Measurements from ENCODE around the gene RPTOR. TPM values are rescaled to one million over a fixed set of nuclear protein-coding genes. Genes with fewer than 3 reads are reported as not detected.
A peak's percentile ranks its signal among the peaks of the same experiment; 100 is the strongest.

RPTOR gene
- total and polyA plus RNA-seq, 10 of the 15 experiments (the other 5 are each of a cell fraction or from before 2014, with no cell fraction given), result 0.18 to 32.1 (median 7.8) TPM

DNA sequence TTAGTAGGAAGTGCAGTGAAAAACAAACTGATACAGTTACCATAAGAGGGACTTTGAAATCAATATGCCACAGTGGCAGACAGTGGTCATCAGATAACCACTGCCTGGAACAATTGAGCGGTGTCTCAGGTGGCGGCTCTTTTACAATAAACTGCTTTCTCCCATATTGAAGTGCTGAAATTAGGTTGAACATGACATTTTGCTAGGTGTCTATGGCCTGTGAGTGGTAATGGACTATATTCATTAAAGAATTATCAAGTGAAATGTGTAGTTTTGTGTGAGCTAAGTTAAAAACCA lies 214.7 kb downstream of the RPTOR start:
- Histone ChIP-seq H3K4me2 (ENCODE audit: control insufficient read depth, insufficient read depth) (no peak overlapping the region), H3K36me3 (ENCODE audit: control insufficient read depth in 2 of 2, insufficient read depth in 2 of 2, low read length in 1 of 2) (peaks cover 2 to 8% of the 10 kb centered on the region in 2 experiments; a peak in 2 of 4 replicates), H3K4me3 (no peak overlapping the region), H3K27me3 (replicated peaks in 1 of 2; ENCODE audit: control insufficient read depth in 2 of 2, insufficient read depth in 2 of 2, low read length in 1 of 2) (no peaks in the 10 kb centered on the region), H2AFZ (ENCODE audit: control insufficient read depth, low read depth, low read length) (no peak overlapping the region), H3K9ac (ENCODE audit: control insufficient read depth, insufficient read depth, low read length) (no peak overlapping the region), H3K9me3 (replicated peaks; ENCODE audit: control insufficient read depth, insufficient read depth, low read length) (no peaks in the 10 kb centered on the region), H3K4me1 (ENCODE audit: control insufficient read depth, insufficient read depth, low read length) (peaks cover 20% of the 10 kb centered on the region), H3K27ac (ENCODE audit: control insufficient read depth, insufficient read depth) (no peak overlapping the region), H4K20me1 (ENCODE audit: control insufficient read depth, insufficient read depth) (no peaks in the 10 kb centered on the region), H3K79me2 (ENCODE audit: control insufficient read depth, insufficient read depth, low read length) (no peaks in the 10 kb centered on the region; the same call in 1 of the 2 replicates)
- no peak for TF ChIP-seq IKZF2 (IDR thresholded peaks at IDR 0.05)
- DNase-seq (ENCODE audit: low read depth, low spot score) (no peak), FAIRE-seq (no peak), ATAC-seq (no peak)
- no TSS peak for BruUV-seq (replicated peaks)
- ChIA-PET RAD21 (ENCODE audit: unreplicated experiment) (no interaction called here), POLR2A (no interaction called here), CTCF (no interaction called here), SMC1A (ENCODE audit: uncharacterized antibody, unreplicated experiment) (interaction anchor here (0.6 kb wide), 1 partner anchor 25 kb away, joined by 3 read pairs; no protein-coding TSS in a partner anchor)
- in situ Hi-C loops (cut with MboI) (no loop called here), intact Hi-C loops (cut with micrococcal nuclease; ENCODE audit: unreplicated experiment) (no loop called here)
- WGBS (ENCODE audit: insufficient coverage, insufficient replicate concordance, low lambda C conversion rate, missing lambda C conversion rate), result 100% methylated on average over 2 of the region's 2 CpGs

DNA sequence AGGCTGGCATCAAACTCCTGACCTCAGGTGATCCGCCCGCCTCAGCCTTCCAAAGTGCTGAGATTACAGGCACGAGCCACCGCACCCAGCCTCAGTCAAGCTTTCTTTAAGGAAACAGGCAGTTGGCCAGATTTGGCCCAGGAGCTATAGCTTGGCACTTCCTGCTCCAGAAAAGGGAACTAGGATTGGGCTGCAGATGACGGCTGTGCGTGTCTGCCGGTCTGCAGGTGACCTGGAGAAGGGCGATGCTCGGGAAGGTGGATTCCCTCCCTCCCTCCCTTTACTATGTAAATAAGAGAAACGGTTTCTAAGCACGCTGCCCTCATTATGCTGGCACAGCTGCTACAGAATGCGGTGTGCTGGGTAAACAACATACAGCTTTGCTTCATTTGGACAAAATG lies 215.9 kb downstream of the RPTOR start:
- no peaks in the 10 kb centered on the region for H3K9me3 ChIP-seq (replicated peaks; ENCODE audit: control insufficient read depth, insufficient read depth, low read length)
- no peaks in the 10 kb centered on the region; the same call in 1 of the 2 replicates for H3K79me2 ChIP-seq (ENCODE audit: control insufficient read depth, insufficient read depth, low read length)
- H3K27me3 ChIP-seq (replicated peaks in 1 of 2; ENCODE audit: control insufficient read depth in 2 of 2, insufficient read depth in 2 of 2, low read length in 1 of 2), result no peaks in the 10 kb centered on the region
- peak overlapping the region; percentile 43; the same call in 1 of the 2 replicates for H3K27ac ChIP-seq (ENCODE audit: control insufficient read depth, insufficient read depth)
- H3K9ac ChIP-seq (ENCODE audit: control insufficient read depth, insufficient read depth, low read length), result no peak overlapping the region
- SMC1A ChIA-PET (ENCODE audit: uncharacterized antibody, unreplicated experiment), result no interaction called here
- RAD21 ChIA-PET (ENCODE audit: unreplicated experiment), result no interaction called here
- POLR2A ChIA-PET, result interaction anchor here (0.9 kb wide), 1 partner anchor 73 kb away, joined by 3 read pairs; no protein-coding TSS in a partner anchor
- H3K4me1 ChIP-seq (ENCODE audit: control insufficient read depth, insufficient read depth, low read length), result peaks cover 27% of the 10 kb centered on the region
- FAIRE-seq, result peak; percentile 47
- WGBS (ENCODE audit: insufficient coverage, insufficient replicate concordance, low lambda C conversion rate, missing lambda C conversion rate), result 42% methylated on average over 12 of the region's 12 CpGs
- peak; percentile 79 for ATAC-seq
- CTCF ChIA-PET, result interaction anchor here (0.6 kb wide), 1 partner anchor 826 kb away, joined by 3 read pairs; no protein-coding TSS in a partner anchor
- in situ Hi-C loops (cut with MboI) (no loop called here), intact Hi-C loops (cut with micrococcal nuclease; ENCODE audit: unreplicated experiment) (no loop called here)
- peak; percentile 40 for DNase-seq (ENCODE audit: low read depth, low spot score)
- no peak overlapping the region; the same call in 1 of the 2 replicates for H3K4me3 ChIP-seq
- no peaks in the 10 kb centered on the region for H4K20me1 ChIP-seq (ENCODE audit: control insufficient read depth, insufficient read depth)
- no TSS peak for BruUV-seq (replicated peaks)
- H3K4me2 ChIP-seq (ENCODE audit: control insufficient read depth, insufficient read depth), result peak overlapping the region; percentile 54
- no peak for TF ChIP-seq MEF2B (IDR thresholded peaks at IDR 0.05; ENCODE audit: partially characterized antibody, poor library complexity, severe bottlenecking)
- TF ChIP-seq TCF12 (IDR thresholded peaks at IDR 0.05; ENCODE audit: low read depth, low read length), result 0 out of 2 replicates have a peak, but pooled peaks have one; percentile 57
- TF ChIP-seq SP1 (IDR thresholded peaks at IDR 0.05; ENCODE audit: low read depth, low read length), result no peak
- no peak for TF ChIP-seq JUND (IDR thresholded peaks at IDR 0.05; ENCODE audit: low read depth, low read length)
- peak; percentile 57 to 65; a peak in 3 of 4 replicates for TF ChIP-seq BHLHE40 (IDR thresholded peaks at IDR 0.05; ENCODE audit: borderline replicate concordance in 1 of 2, low read depth in 2 of 2, low read length in 1 of 2)
- TF ChIP-seq MEF2A (IDR thresholded peaks at IDR 0.05; ENCODE audit: insufficient read depth, low read depth, low read length), result no peak
- TF ChIP-seq EED (IDR thresholded peaks at IDR 0.05; ENCODE audit: low read depth), result peak; percentile 84
- TF ChIP-seq EZH2 (IDR thresholded peaks at IDR 0.05; ENCODE audit: borderline replicate concordance, control insufficient read depth, low read depth, low read length), result no peak
- no peak for TF ChIP-seq POLR2AphosphoS5 (IDR thresholded peaks at IDR 0.05; ENCODE audit: low read length)
- TF ChIP-seq SPI1 (IDR thresholded peaks at IDR 0.05; ENCODE audit: borderline replicate concordance, insufficient read depth, low read depth, low read length), result peak; percentile 46; the same call in 1 of the 2 replicates
- TF ChIP-seq SRF (IDR thresholded peaks at IDR 0.05; ENCODE audit: low read depth in 2 of 2, low read length in 2 of 2), result 0 out of 4 replicates have a peak, but pooled peaks of 1 of the 2 experiments have one; percentile 31
- no peak; a peak in 1 of 4 replicates for TF ChIP-seq ETV6 (conservative IDR thresholded peaks at IDR 0.05 in 1 of 2, IDR thresholded peaks at IDR 0.05 in 1 of 2; ENCODE audit: borderline replicate concordance in 1 of 2, low read depth in 1 of 2)
- no peaks in the 10 kb centered on the region; a peak in 1 of 4 replicates for H3K36me3 ChIP-seq (ENCODE audit: control insufficient read depth in 2 of 2, insufficient read depth in 2 of 2, low read length in 1 of 2)
- H2AFZ ChIP-seq (ENCODE audit: control insufficient read depth, low read depth, low read length), result no peak overlapping the region
